ENCODE results near the gene ABCC4. TPM values are rescaled to one million over a fixed set of nuclear protein-coding genes. Genes with fewer than 3 reads are reported as not detected.

The ABCC4 gene
- total and polyA plus RNA-seq, 2 experiments from 2014 or later = 4.3 to 12.2 TPM

DNA sequence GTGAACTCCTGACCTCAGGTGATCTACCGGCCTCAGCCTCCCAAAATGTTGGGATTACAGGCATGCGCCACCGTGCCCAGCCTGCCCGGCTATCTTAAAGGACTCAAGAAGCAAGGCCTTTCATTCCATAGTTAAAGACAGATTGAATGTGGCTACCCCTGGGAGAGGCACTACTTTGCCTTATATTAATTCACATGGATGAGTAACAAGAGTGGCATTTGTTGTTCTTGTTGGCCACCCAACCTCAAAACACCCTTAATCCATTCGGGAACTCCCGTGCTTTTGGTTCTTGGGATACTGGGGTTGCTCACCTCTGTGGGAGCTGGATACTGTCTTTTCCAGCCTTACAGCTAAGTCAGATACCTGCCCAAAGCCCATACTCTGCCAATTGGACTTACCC lies 34.4 kb upstream of the ABCC4 start:
- no peak overlapping the region for H3K4me3 ChIP-seq
- no peak overlapping the region for H3K4me3 Mint-ChIP-seq
- H3K9me3 Mint-ChIP-seq = no peaks in the 10 kb centered on the region
- ATAC-seq (no peak), DNase-seq (ENCODE audit: low spot score) (no peak)
- no peaks in the 10 kb centered on the region for H3K4me1 ChIP-seq (ENCODE audit: insufficient read depth)
- no peak overlapping the region for H3K27ac Mint-ChIP-seq
- H3K27me3 ChIP-seq (ENCODE audit: insufficient read depth) = no peaks in the 10 kb centered on the region
- TF ChIP-seq CREB1 (CRISPR knock-in tag; IDR thresholded peaks at IDR 0.05; ENCODE audit: low read depth) (no peak), EZH2phosphoT487 (IDR thresholded peaks at IDR 0.05; ENCODE audit: unreplicated experiment) (no peak), JUNB (IDR thresholded peaks at IDR 0.05; ENCODE audit: unreplicated experiment) (no peak), EZH2 (IDR thresholded peaks at IDR 0.05; ENCODE audit: low read depth, unreplicated experiment) (no peak), STAT1 (IDR thresholded peaks at IDR 0.05; ENCODE audit: unreplicated experiment) (no peak), POLR2AphosphoS5 (IDR thresholded peaks at IDR 0.05; ENCODE audit: low read depth) (no peak), ZNF331 (CRISPR knock-in tag; IDR thresholded peaks at IDR 0.05; ENCODE audit: low read depth) (no peak)
- TF ChIP-seq, protein P1, sequence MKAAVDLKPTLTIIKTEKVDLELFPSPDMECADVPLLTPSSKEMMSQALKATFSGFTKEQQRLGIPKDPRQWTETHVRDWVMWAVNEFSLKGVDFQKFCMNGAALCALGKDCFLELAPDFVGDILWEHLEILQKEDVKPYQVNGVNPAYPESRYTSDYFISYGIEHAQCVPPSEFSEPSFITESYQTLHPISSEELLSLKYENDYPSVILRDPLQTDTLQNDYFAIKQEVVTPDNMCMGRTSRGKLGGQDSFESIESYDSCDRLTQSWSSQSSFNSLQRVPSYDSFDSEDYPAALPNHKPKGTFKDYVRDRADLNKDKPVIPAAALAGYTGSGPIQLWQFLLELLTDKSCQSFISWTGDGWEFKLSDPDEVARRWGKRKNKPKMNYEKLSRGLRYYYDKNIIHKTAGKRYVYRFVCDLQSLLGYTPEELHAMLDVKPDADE (IDR thresholded peaks at IDR 0.05) = no peak
- TF ChIP-seq, protein P2, sequence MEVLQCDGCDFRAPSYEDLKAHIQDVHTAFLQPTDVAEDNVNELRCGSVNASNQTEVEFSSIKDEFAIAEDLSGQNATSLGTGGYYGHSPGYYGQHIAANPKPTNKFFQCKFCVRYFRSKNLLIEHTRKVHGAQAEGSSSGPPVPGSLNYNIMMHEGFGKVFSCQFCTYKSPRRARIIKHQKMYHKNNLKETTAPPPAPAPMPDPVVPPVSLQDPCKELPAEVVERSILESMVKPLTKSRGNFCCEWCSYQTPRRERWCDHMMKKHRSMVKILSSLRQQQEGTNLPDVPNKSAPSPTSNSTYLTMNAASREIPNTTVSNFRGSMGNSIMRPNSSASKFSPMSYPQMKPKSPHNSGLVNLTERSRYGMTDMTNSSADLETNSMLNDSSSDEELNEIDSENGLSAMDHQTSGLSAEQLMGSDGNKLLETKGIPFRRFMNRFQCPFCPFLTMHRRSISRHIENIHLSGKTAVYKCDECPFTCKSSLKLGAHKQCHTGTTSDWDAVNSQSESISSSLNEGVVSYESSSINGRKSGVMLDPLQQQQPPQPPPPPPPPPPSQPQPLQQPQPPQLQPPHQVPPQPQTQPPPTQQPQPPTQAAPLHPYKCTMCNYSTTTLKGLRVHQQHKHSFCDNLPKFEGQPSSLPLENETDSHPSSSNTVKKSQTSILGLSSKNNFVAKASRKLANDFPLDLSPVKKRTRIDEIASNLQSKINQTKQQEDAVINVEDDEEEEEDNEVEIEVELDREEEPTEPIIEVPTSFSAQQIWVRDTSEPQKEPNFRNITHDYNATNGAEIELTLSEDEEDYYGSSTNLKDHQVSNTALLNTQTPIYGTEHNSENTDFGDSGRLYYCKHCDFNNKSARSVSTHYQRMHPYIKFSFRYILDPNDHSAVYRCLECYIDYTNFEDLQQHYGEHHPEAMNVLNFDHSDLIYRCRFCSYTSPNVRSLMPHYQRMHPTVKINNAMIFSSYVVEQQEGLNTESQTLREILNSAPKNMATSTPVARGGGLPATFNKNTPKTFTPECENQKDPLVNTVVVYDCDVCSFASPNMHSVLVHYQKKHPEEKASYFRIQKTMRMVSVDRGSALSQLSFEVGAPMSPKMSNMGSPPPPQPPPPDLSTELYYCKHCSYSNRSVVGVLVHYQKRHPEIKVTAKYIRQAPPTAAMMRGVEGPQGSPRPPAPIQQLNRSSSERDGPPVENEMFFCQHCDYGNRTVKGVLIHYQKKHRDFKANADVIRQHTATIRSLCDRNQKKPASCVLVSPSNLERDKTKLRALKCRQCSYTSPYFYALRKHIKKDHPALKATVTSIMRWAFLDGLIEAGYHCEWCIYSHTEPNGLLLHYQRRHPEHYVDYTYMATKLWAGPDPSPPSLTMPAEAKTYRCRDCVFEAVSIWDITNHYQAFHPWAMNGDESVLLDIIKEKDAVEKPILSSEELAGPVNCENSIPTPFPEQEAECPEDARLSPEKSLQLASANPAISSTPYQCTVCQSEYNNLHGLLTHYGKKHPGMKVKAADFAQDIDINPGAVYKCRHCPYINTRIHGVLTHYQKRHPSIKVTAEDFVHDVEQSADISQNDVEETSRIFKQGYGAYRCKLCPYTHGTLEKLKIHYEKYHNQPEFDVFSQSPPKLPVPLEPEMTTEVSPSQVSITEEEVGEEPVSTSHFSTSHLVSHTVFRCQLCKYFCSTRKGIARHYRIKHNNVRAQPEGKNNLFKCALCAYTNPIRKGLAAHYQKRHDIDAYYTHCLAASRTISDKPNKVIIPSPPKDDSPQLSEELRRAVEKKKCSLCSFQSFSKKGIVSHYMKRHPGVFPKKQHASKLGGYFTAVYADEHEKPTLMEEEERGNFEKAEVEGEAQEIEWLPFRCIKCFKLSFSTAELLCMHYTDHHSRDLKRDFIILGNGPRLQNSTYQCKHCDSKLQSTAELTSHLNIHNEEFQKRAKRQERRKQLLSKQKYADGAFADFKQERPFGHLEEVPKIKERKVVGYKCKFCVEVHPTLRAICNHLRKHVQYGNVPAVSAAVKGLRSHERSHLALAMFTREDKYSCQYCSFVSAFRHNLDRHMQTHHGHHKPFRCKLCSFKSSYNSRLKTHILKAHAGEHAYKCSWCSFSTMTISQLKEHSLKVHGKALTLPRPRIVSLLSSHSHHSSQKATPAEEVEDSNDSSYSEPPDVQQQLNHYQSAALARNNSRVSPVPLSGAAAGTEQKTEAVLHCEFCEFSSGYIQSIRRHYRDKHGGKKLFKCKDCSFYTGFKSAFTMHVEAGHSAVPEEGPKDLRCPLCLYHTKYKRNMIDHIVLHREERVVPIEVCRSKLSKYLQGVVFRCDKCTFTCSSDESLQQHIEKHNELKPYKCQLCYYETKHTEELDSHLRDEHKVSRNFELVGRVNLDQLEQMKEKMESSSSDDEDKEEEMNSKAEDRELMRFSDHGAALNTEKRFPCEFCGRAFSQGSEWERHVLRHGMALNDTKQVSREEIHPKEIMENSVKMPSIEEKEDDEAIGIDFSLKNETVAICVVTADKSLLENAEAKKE (CRISPR knock-in tag; IDR thresholded peaks at IDR 0.05) = no peak
- TF ChIP-seq, protein P3, sequence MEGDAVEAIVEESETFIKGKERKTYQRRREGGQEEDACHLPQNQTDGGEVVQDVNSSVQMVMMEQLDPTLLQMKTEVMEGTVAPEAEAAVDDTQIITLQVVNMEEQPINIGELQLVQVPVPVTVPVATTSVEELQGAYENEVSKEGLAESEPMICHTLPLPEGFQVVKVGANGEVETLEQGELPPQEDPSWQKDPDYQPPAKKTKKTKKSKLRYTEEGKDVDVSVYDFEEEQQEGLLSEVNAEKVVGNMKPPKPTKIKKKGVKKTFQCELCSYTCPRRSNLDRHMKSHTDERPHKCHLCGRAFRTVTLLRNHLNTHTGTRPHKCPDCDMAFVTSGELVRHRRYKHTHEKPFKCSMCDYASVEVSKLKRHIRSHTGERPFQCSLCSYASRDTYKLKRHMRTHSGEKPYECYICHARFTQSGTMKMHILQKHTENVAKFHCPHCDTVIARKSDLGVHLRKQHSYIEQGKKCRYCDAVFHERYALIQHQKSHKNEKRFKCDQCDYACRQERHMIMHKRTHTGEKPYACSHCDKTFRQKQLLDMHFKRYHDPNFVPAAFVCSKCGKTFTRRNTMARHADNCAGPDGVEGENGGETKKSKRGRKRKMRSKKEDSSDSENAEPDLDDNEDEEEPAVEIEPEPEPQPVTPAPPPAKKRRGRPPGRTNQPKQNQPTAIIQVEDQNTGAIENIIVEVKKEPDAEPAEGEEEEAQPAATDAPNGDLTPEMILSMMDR (conservative IDR thresholded peaks at IDR 0.05; ENCODE audit: low read depth in 2 of 2) = no peak
- H3K4me1 Mint-ChIP-seq = no peaks in the 10 kb centered on the region
- H3K27me3 Mint-ChIP-seq (ENCODE audit: insufficient read depth, low read depth, poor library complexity) = peaks cover 2% of the 10 kb centered on the region
- no peaks in the 10 kb centered on the region for H3K36me3 ChIP-seq (ENCODE audit: insufficient read depth)
- no peaks in the 10 kb centered on the region for H4K20me1 ChIP-seq (replicated peaks; ENCODE audit: insufficient read depth)
- H3K36me3 Mint-ChIP-seq (ENCODE audit: low read depth) = no peaks in the 10 kb centered on the region
- H3F3A ChIP-seq (replicated peaks; ENCODE audit: low read depth) = no peaks in the 10 kb centered on the region
- H3K79me2 ChIP-seq (replicated peaks; ENCODE audit: insufficient read depth) = no peaks in the 10 kb centered on the region
- H3K9me2 ChIP-seq (ENCODE audit: insufficient read depth) = no peaks in the 10 kb centered on the region
- H3K4me2 ChIP-seq = no peak overlapping the region
- no peak overlapping the region for H3K27ac ChIP-seq (ENCODE audit: low read depth)
- no peak overlapping the region for H2AFZ ChIP-seq
